GM15510 (cell line): ENCODE measurements around the gene BMAL1.

Experiments
- POLR2A ChIP-seq: IDR thresholded peaks from 3 replicates; pipeline ENCODE4 v1.6.1; 2011; ENCODE audit warnings: borderline replicate concordance; ENCODE audit not compliant: insufficient read length; ENCODE audit errors: extremely low read depth

The BMAL1 gene

DNA sequence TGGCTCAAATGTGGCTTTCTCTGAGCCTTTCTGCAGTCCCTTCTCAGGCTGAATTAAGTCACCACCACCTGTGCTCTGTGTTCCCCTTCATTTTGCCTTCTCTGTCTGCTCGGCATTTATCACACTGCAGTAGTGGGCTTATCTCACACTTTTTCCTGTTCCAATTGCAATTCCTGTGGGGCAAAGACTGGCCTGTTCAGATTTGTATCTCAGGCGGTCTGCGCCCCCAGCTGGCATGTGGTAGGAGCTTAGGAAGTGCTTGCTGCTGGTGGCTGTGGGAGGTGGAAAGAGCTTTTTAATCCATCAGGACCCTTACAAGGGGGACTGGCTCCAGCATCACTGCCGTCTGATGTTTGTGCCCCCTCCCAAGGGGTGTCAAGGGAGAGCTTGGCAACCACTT is 21.2 kb downstream of the BMAL1 start:
- no peak for TF ChIP-seq POLR2A

DNA sequence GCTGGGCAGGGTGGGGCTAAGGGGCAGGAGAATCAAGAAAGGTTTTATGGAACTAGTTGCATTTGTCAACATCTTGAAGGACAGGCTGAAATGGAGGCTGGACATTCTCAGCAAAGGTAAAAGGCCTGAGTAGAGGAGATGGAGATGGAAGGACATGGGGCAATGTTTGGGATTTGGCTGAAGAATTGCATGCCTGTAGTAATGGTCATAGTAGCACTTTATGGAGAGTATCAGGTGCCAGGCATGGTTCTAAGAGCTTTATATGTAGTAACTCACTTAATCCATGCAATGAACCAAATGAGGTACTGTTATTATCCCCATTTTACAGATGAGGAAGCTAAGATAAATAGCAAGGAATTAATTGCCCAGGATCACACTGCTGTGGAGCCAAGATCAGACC is 23.9 kb downstream of the BMAL1 start:
- TF ChIP-seq POLR2A, result no peak

DNA sequence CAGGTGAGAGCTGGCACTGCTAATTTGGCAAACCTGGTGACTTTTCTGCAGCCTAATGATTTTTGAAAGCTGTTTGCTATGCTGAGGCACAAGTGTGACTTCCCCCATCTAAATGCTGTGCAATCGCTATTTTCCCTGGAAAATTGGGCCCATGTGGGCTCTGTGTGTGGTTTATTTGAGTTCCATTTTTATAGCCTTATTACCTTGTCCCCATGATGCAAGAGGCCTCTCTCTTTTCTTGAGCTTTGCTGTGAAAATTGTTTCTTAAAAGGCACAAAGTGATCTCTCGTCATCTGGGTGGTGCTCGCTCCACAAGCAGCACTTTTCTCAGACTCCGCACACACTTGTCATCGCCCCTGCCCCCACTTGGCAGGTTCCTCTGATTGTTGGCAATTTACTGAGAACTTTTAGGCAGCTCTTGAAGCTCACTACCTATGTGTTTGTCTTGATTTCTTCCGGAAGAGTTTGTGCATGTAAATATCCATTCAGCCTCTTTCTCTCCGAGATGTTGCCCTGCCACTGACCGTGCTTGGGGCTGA is 24.9 kb downstream of the BMAL1 start:
- TF ChIP-seq POLR2A, result no peak

DNA sequence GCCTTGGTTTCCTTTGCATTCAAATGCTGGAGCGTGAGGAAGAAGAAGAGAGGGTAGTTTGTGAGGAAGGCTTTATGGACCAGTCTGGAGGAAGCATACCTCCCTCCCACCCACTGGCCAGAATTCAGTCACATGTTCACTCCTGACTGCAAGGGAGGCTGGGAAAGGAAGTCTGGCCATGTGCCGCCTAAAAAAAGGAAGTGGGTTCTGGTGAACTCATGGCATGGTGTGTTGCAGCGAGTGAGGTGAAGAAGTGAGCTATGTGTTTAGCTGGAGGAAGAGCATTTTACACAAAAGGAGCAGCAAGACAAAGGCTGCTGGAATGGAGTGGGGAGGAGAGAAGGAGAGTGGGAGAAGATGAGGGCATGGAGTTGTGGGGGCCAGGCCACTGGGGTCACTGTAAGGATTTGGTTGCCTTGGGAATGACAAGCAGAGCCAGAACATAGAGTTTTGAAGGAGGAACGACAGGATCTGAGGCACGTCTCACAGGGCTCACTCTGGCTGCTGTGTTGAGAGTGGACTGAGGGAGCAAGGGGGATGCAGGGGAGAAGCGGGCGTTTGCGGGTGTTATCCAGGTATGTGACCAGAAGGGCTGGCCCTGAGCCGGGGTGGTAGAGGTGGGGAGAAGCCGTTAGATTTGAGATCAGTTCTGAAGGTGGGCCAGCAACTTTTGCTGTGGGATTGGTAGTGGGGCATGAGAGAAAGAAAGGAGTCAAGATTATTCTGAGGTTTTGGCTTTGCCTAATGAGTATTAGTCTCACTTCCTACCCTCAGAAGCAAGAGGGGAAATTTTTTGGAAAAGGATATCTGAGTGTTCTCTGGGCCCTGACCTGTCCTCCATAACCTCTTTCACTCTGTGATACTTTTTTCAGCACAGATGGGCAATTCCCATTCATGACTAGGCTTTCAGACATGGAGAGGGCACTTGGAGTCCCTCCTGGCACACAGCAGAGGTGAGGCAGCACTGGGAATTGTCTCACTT is 26.4 kb downstream of the BMAL1 start:
- no peak for TF ChIP-seq POLR2A

DNA sequence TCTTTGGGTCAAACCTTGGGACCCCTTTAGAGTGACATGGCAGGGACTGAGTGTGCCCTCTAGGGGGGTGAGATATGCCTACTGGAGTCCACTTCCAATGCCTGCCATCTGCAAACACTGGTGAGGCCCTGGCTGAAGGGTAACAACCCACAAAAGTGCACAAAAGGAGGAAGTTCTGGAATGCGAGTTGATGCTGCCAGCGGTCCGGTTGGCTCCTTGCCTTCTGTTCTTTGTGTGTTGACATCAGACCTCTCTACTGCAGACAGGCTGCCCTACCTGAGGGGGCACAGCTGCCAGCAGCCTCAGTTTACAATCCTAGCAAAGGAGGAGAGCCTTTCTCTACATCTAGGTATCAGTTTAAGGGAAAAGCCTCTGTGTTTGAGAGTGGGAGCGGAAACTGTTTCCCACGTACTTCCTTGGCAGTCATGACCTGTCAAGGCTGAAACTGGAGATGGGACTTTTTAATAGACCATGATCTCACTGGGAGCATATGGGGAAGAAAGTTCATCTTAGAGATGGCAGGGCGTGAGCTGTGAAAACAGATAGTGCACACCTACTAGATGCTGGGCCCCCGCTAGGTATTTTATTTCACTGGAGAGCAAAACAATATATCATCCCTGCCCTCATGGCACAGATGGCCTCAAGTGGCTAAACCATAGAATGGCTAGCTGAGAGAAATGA is 27.2 kb downstream of the BMAL1 start:
- no peak for TF ChIP-seq POLR2A

DNA sequence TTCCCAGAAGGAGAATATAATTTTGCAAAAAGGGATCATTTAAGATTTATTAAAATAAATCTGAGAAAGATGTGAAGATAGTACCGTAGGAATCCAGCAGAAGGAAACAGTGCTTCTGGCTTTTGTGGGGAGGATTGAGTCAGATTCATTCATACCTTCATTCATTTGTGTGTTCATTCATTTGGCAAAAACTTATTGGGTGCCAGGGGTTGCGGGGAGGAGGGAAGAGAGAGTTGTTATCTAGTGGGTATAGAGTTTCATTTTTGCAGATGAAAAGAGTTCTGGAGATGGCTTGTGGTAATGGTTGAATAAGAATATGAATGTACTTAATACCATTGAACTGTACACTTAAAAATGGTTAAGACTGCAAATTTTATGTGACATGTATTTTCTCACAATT is 31.1 kb downstream of the BMAL1 start:
- no peak for TF ChIP-seq POLR2A

DNA sequence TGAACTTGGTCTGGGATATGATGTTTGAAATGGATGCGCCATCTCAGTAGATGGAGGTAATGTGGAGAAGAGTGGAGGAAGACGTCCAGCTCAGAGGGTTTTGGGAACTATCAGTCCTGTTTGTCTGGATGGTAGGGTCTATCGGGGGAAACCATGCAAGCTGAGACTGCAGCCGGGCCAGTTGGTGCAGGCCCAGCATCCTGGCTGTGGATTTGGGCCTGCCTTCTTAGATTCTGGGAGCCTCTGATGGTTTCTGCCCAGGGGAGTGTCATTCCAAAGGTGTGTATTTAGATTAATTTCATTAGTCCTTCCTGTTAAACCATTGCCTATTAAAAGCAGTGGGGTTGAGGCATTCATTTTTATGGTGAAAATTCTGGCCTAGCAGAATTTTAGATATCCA is 31.6 kb downstream of the BMAL1 start:
- TF ChIP-seq POLR2A, result no peak

DNA sequence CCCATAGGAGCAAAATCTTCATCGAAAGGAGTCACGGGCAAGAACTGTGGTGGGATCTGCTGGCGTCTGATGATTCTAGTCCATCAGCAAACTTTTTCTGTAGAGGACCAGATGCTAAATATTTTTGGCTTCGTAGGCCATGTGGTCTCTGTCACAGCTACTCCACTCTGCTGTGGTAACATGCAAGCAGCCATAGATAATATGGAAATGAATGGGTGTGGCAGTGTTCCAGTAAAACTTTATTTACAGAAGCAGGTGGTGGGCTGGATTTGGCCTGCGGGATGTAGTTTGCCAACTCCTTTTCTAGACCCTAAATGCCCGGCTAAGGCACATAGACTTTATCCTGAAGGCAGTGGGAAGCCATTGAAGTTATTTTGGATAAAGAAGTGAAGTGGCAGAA is 32.9 kb downstream of the BMAL1 start:
- TF ChIP-seq POLR2A, result no peak

DNA sequence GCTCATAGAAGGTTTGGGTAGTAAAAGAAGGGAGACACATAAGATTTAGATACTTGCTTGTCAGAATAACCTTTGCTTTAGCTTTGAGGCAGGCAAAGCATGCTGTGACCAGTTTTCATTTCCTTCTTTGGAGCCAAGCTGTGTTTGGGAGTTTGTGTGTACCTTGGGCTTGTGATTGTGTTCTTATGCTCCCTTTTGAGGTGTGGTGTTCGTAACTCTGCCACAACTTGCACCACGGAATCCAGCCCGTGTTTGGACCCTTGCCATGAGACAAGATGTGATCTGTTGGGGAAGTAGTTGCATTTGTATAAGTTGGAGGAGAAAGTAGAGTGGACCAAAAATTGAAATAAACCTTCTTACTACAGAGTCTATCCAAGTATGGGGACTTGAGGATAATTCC is 34.0 kb downstream of the BMAL1 start:
- TF ChIP-seq POLR2A, result no peak

DNA sequence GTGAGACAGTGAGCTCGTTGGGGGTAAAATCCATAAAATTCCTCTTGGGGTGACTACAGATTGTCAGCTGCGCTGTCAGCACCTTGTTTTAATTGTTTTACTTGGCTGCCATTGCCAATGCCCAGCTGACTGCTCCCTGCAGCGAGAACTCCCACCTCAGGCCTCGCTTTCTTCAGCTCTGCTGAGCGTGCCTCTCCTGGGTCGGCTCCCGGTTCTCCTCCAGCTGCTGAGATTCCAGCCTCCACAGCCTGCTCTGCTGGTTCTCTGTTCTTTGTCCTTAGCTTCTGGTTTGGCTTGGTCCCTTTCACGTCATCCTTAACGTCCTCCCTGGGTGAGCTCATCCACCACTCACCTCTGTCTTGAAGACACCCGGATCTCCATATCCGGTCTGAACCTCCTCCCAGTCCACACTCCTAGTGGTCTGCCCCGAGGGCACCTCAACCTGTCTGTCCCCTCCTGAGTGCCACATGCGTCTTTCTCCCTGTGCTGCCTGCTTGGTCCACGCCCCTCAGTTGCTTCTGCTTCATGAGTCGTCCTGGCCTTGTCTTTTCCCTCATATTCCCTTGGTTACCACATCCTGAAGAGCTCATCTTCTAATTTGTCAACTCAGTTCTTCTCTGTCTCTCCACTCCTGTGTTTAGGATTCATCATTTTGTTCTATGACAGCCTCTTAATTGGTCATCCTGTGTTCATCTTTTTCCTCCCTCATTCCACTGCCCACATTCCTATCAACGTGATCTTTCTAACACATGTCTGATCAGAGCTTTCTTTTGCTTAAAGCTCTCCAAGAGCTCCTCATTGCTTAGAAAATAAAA is 35.6 kb downstream of the BMAL1 start:
- TF ChIP-seq POLR2A, result no peak

DNA sequence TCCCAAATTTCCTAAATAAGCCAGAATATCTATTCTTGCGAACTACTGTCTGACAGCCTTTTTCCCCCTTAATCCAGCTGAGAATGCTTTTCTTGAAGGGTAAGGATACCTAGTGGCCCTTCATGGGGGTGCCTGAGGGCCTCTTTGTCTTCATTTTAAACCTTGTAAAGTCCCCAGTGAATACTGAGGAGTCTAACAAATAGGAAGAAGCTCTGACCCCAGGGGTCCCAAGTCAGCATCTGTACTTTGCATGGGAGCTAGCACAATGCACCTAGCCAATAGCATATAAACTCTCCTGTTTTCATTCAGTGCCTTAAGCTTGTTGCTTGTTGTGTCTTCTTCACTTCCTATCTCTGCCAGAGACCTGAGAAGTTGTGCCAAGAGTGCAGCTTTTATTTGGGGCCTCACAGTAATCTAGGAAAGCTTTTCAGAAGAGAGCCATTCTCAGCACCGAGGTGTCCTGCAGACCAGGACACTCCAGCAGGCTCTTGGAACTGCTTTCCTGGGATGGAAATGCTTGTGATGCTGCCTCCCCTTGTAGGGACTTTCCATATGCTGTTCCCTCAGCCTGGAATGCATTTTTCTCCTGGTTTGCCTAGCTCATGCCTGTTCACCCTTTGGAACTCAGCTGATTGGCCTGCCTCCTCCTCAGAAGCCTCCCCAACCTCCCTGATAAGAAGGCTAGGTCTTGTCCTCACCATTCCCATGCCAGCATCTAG is 37.2 kb downstream of the BMAL1 start:
- TF ChIP-seq POLR2A, result no peak

DNA sequence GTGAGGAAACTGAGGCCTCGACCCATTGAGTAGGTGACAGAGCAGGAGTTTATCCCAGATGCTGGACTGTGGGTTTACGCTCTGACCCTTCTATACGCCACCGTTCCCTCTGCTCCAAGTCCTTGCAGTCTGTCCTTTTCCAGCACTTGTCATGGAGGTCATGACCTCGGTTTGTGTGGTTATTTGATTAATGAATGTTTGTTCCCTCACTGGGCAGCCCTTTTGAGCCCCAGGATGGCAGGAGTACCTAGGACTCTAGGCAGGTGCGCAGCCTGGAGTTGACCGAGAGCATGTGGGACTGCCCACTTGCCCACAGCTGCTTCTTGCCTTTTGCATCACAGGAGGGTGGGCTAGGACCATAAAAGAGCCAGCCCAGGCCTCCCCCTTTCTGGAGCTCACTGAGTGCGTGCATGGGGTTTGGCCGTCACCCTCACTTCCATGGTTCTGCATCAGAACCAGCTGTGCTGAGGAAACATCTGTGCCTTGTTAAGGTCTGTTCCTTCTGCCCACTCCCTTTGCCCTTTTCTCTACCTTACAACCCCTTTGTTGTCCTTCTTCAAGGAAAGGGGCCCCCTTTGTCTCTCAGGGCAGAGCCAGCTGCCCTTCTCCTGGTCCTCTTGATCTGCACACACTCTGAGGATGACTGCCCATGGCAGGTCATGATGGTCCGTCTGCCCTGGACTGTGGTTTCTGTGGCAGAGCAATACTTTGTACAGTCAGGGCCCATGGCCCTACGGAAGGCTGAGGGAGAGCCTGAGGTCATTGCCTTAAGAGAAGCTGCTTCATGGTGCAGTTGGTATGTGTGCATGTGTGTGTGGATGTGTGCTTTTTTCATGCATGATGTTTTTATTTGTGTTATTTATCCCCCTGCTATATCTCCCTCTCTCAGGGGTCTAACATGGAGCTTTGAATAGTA is 38.2 kb downstream of the BMAL1 start:
- TF ChIP-seq POLR2A, result no peak

DNA sequence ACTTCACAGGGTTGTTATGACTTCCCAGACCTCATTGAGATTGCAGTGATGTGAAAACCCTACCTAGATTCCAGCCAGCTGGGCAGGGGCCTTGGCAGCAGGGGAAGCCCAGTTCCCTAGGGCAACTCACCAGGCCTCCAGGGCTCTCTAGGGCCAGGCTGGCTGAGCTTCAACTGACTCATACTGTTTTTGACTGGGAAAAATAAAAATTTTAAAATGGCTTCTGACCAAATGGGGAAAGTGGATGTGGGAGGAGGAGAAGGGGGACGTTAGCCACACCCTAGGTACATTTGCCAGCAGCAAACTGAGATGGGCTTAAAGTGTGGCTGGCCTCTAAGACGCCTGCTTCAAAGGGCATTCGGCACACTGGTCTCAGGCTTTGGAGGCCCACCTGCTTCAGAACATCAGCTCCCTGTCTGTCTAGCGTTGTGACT is 39.0 kb downstream of the BMAL1 start:
- TF ChIP-seq POLR2A, result no peak
